Natural killer cell (primary cell): Measurements from ENCODE around the gene GLI3. TPM values are rescaled to one million over a fixed set of nuclear protein-coding genes. Genes with fewer than 3 reads are reported as not detected.

Source experiments
- ATAC-seq, 3 donors: fragments of 150-1000 bp in 2 of 3; fragments of 200-7000 bp in 1 of 3; cut with Tn5 transposase; 1 replicate in 1 of 3; 2 replicates in 2 of 3; pipeline ENCODE4 v1.10.0; 2021; ENCODE audit warnings: mild to moderate bottlenecking in 2 of 3, moderate library complexity in 2 of 3
- DNase-seq, 2 donors: peaks; one replicate each; pipeline versions ENCODE4 v3.0.0 to v3.0.0-alpha.2; 2013 to 2021; ENCODE audit warnings: mixed read lengths in 1 of 2
- H3K27ac ChIP-seq: one replicate; pipeline ENCODE4 v1.5.1; 2013; ENCODE audit warnings: mild to moderate bottlenecking, low read length
- H3K27me3 ChIP-seq: one replicate; pipeline ENCODE4 v1.6.1; 2013; ENCODE audit warnings: low read length; ENCODE audit not compliant: control insufficient read depth, insufficient read depth
- H3K36me3 ChIP-seq: one replicate; pipeline ENCODE4 v1.6.1; 2013; ENCODE audit warnings: low read length; ENCODE audit not compliant: control insufficient read depth, insufficient read depth
- H3K4me1 ChIP-seq: one replicate; pipeline ENCODE4 v1.6.1; 2013; ENCODE audit warnings: low read length; ENCODE audit not compliant: control insufficient read depth, insufficient read depth
- H3K4me3 ChIP-seq: one replicate; pipeline ENCODE4 v1.5.1; 2013; ENCODE audit warnings: low read length
- H3K9me3 ChIP-seq: one replicate; pipeline ENCODE4 v1.6.1; 2013; ENCODE audit warnings: low read length; ENCODE audit not compliant: control insufficient read depth, insufficient read depth
- H3K27ac Mint-ChIP-seq, 2 donors: one replicate each; pipeline ENCODE4 v1.8.0; 2022; ENCODE audit warnings: mild to moderate bottlenecking in 2 of 2, mixed read lengths in 2 of 2, moderate library complexity in 1 of 2
- H3K27me3 Mint-ChIP-seq, 2 donors: one replicate each; pipeline ENCODE4 v1.8.0; 2022; ENCODE audit warnings: low read depth in 2 of 2, mixed read lengths in 2 of 2
- H3K36me3 Mint-ChIP-seq: one replicate; pipeline ENCODE4 v1.8.0; 2022; ENCODE audit warnings: mixed read lengths
- H3K4me1 Mint-ChIP-seq, 2 donors: one replicate each; pipeline ENCODE4 v1.8.0; 2022; ENCODE audit warnings: mixed read lengths in 2 of 2
- H3K4me3 Mint-ChIP-seq: one replicate; pipeline ENCODE4 v1.8.0; 2022; ENCODE audit warnings: mild to moderate bottlenecking, moderate library complexity, mixed read lengths
- H3K9me3 Mint-ChIP-seq, 2 donors: one replicate each; pipeline ENCODE4 v1.8.0; 2022; ENCODE audit warnings: mixed read lengths in 2 of 2
- WGBS: methylation state at CpG from one replicate; pipeline ENCODE4 v1.1.7; 2013; ENCODE audit warnings: missing lambda C conversion rate; ENCODE audit not compliant: insufficient coverage; 5-methylcytosine and 5-hydroxymethylcytosine counted together
- intact Hi-C: fragments of 100-400 bp; cut with micrococcal nuclease; formaldehyde crosslinking; loops from one replicate; pipeline ENCODE4 v1.14.2; 2022
- total RNA-seq, 4 donors: library from RNA; stranded (reverse); fragments of 120-200 nt in 1 of 4; gene quantifications; one replicate each; pipeline versions ENCODE4 v1.2.3 to v1.2.4, GENCODE V29; 2013 to 2022
- TF ChIP-seq, protein P1 (sequence below): fragments of 200-600 bp; IDR thresholded peaks from one replicate; pipeline ENCODE4 v1.8.0; 2022; ENCODE audit warnings: antibody characterized with exemption

GLI3 gene
- total RNA-seq, 3 donors from 2014 or later (not counting 1 experiment from before 2014, with no cell fraction given) = 2.9 to 4.7 (median 3.1) TPM

DNA sequence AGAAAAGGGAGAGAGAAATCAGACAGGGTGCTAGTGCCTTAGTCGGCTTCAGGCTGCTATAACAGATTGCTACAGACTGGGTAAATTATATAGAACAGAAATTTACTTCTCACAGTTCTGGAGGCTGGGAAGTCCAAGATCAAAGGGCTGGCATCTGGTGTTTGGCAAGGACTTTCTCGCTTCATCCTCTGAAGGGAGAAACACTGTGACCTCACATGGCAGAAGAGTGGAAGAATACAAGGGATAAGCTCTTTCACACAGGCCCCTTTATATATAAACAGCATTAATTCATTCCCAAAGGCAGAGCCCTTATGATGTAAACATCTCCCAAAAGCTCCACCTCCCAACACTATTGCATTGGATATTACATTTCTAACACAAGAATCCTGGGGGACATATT is 298.6 kb downstream of the GLI3 start:
- peaks cover 12% of the 10 kb centered on the region in 2 donors for H3K4me1 Mint-ChIP-seq
- no peak for ATAC-seq
- intact Hi-C loops = no loop called here
- WGBS = 75% methylated on average over 1 of the region's 2 CpGs
- H3K9me3 Mint-ChIP-seq = no peaks in the 10 kb centered on the region
- peaks cover 8% of the 10 kb centered on the region for H3K4me1 ChIP-seq
- H3K27me3 Mint-ChIP-seq = peaks cover 25 to 28% of the 10 kb centered on the region in 2 donors
- H3K36me3 ChIP-seq = no peaks in the 10 kb centered on the region
- DNase-seq = no peak
- no peaks in the 10 kb centered on the region for H3K9me3 ChIP-seq
- H3K36me3 Mint-ChIP-seq = no peaks in the 10 kb centered on the region
- H3K27me3 ChIP-seq = no peaks in the 10 kb centered on the region
- H3K4me3 Mint-ChIP-seq = no peak overlapping the region
- H3K27ac Mint-ChIP-seq = no peak overlapping the region
- TF ChIP-seq, protein P1, sequence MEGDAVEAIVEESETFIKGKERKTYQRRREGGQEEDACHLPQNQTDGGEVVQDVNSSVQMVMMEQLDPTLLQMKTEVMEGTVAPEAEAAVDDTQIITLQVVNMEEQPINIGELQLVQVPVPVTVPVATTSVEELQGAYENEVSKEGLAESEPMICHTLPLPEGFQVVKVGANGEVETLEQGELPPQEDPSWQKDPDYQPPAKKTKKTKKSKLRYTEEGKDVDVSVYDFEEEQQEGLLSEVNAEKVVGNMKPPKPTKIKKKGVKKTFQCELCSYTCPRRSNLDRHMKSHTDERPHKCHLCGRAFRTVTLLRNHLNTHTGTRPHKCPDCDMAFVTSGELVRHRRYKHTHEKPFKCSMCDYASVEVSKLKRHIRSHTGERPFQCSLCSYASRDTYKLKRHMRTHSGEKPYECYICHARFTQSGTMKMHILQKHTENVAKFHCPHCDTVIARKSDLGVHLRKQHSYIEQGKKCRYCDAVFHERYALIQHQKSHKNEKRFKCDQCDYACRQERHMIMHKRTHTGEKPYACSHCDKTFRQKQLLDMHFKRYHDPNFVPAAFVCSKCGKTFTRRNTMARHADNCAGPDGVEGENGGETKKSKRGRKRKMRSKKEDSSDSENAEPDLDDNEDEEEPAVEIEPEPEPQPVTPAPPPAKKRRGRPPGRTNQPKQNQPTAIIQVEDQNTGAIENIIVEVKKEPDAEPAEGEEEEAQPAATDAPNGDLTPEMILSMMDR = no peak
- no peak overlapping the region for H3K27ac ChIP-seq
- H3K4me3 ChIP-seq = no peak overlapping the region

DNA sequence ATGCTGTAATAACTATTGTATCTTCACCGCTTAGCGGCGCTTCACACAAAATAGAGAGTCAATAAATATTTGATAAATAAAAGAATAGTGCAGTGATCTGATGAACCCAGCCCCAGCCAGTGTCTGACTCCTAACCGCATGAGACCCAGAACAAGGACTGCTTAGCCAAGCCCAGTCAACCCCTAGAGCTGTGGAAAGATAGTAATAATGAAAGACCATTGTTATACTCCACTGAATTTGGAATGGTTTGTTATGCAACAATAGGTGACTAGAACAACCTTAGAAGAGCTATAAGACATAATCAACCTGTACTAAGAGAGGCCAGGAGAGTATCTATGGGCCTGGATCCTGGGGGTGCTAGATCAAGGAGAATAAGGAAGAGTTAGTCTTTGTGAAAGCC is 303.6 kb downstream of the GLI3 start:
- H3K36me3 ChIP-seq = no peaks in the 10 kb centered on the region
- no peaks in the 10 kb centered on the region for H3K27me3 ChIP-seq
- no peaks in the 10 kb centered on the region for H3K4me1 ChIP-seq
- no peaks in the 10 kb centered on the region for H3K9me3 ChIP-seq
- TF ChIP-seq, protein P1 = no peak
- WGBS = 98% methylated on average over 4 of the region's 4 CpGs
- intact Hi-C loops = no loop called here
- H3K27ac Mint-ChIP-seq = no peak overlapping the region
- no peaks in the 10 kb centered on the region for H3K4me1 Mint-ChIP-seq
- ATAC-seq (no peak), DNase-seq (no peak)
- no peak overlapping the region for H3K27ac ChIP-seq
- peaks cover 0 to 16% of the 10 kb centered on the region in 2 donors for H3K27me3 Mint-ChIP-seq
- H3K4me3 Mint-ChIP-seq = no peak overlapping the region
- H3K36me3 Mint-ChIP-seq = no peaks in the 10 kb centered on the region
- no peak overlapping the region for H3K4me3 ChIP-seq
- H3K9me3 Mint-ChIP-seq = no peaks in the 10 kb centered on the region

DNA sequence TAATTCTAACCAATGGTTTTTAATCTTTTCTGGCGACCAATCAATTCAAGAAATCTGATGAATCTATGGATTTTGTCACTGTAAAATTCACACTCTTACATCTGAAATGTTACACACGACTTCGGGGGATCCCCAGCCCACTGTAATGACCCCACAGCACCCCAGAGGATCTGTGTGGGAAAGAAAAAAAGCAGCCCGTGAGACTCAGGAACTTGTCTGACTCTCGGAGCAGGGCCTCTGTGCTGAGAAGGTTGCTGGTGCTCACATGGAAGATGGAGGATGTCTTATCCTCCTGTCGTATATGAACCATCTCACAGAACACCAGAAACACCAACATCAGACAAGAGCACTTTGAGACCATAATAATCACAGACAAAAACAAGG is 305.8 kb downstream of the GLI3 start:
- 87% methylated on average over 3 of the region's 6 CpGs for WGBS
- no peaks in the 10 kb centered on the region for H3K9me3 ChIP-seq
- peaks cover 0 to 7% of the 10 kb centered on the region in 2 donors for H3K4me1 Mint-ChIP-seq
- no peaks in the 10 kb centered on the region for H3K27me3 ChIP-seq
- H3K36me3 ChIP-seq = no peaks in the 10 kb centered on the region
- H3K27ac Mint-ChIP-seq = no peak overlapping the region
- H3K27ac ChIP-seq = no peak overlapping the region
- H3K4me1 ChIP-seq = no peaks in the 10 kb centered on the region
- intact Hi-C loops = no loop called here
- H3K4me3 Mint-ChIP-seq = no peak overlapping the region
- H3K36me3 Mint-ChIP-seq = no peaks in the 10 kb centered on the region
- no peaks in the 10 kb centered on the region for H3K9me3 Mint-ChIP-seq
- DNase-seq = no peak
- no peak for ATAC-seq
- TF ChIP-seq, protein P1 = no peak
- no peak overlapping the region for H3K4me3 ChIP-seq
- peaks cover 5 to 15% of the 10 kb centered on the region in 2 donors for H3K27me3 Mint-ChIP-seq

DNA sequence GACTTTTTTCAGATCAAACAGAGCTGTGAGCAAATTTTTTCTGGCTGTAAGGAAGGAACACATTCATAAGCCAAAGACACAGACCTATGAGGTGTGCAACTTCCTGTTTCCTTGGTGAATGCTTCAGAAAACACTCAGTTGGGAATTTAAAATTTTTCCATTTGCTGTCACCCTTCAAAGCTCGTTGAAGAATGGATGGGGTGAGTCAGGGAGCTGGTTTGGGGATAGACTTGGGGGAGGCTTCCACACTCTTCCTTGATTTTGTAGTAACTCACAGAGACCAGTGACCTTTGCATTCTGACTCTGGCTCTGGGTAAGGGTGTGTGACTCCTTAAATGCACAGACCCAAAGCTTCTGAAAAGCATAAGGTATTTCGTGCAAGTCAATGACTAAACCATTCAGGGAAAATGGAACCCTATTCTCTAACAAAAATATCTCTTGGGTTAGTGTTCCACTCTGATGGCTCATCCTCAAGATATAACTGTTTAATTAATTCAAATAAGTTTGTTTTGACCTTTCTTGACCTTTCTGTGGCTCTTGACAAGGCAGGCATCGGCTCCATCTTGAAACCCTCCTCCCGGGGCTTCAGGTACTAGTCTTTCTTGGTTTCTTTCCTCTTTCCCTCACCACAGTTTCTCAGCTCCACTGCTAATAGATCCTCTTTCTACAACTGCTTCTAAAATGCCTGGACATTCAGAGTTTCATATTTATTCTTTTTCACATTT is 306.3 kb downstream of the GLI3 start:
- Histone ChIP-seq H3K27ac (no peak overlapping the region), H3K4me1 (no peaks in the 10 kb centered on the region), H3K36me3 (no peaks in the 10 kb centered on the region), H3K9me3 (no peaks in the 10 kb centered on the region), H3K27me3 (no peaks in the 10 kb centered on the region), H3K4me3 (no peak overlapping the region)
- H3K27ac Mint-ChIP-seq = no peak overlapping the region
- intact Hi-C loops = no loop called here
- DNase-seq (no peak), ATAC-seq (no peak)
- H3K36me3 Mint-ChIP-seq = no peaks in the 10 kb centered on the region
- no peak overlapping the region for H3K4me3 Mint-ChIP-seq
- TF ChIP-seq, protein P1 = no peak
- peaks cover 5 to 15% of the 10 kb centered on the region in 2 donors for H3K27me3 Mint-ChIP-seq
- 79% methylated on average over 4 of the region's 4 CpGs for whole genome bisulfite sequencing
- H3K9me3 Mint-ChIP-seq = no peaks in the 10 kb centered on the region
- peaks cover 0 to 7% of the 10 kb centered on the region in 2 donors for H3K4me1 Mint-ChIP-seq
